GM18499 (cell line): ENCODE measurements around the gene GRIK4.

Experiments
- ATAC-seq: cut with Tn5 transposase; IDR thresholded peaks from one replicate; pipeline ENCODE4 v1.9.1; 2021; ENCODE audit warnings: moderate number of reproducible peaks; ENCODE audit not compliant: insufficient read depth, unreplicated experiment

The GRIK4 gene

GRCh38 chr11:120952461-120953434 lies 441.2 kb downstream of the GRIK4 start:
- no peak for ATAC-seq

GRCh38 chr11:120954381-120954780 lies 442.8 kb downstream of the GRIK4 start:
- no peak for ATAC-seq

GRCh38 chr11:120956710-120957495 lies 445.4 kb downstream of the GRIK4 start:
- no peak for ATAC-seq

- ATAC-seq: no peak
Measured at GRCh38 chr11:120958185-120958584, 446.6 kb downstream of the GRIK4 start.

- no peak for ATAC-seq
Measured at GRCh38 chr11:120959189-120959588, 447.6 kb downstream of the GRIK4 start.

- ATAC-seq: no peak
Measured at GRCh38 chr11:120964857-120965256, 453.3 kb downstream of the GRIK4 start.

- no peak for ATAC-seq
Measured at GRCh38 chr11:120966840-120967239, 455.3 kb downstream of the GRIK4 start.

- ATAC-seq: no peak
Measured at GRCh38 chr11:120969993-120970392, 458.4 kb downstream of the GRIK4 start.

- no peak for ATAC-seq
Measured at GRCh38 chr11:120971825-120972224, 460.3 kb downstream of the GRIK4 start.

GRCh38 chr11:120972621-120973020 lies 461.1 kb downstream of the GRIK4 start:
- no peak for ATAC-seq

GRCh38 chr11:120973501-120973900 lies 462.0 kb downstream of the GRIK4 start:
- ATAC-seq: no peak

GRCh38 chr11:120974466-120974865 lies 462.9 kb downstream of the GRIK4 start:
- no peak for ATAC-seq

GRCh38 chr11:120974965-120975364 lies 463.4 kb downstream of the GRIK4 start:
- no peak for ATAC-seq

GRCh38 chr11:120977266-120978137 lies 466.0 kb downstream of the GRIK4 start:
- no peak for ATAC-seq

- no peak for ATAC-seq
Measured at GRCh38 chr11:120978701-120979100, 467.2 kb downstream of the GRIK4 start.

- ATAC-seq: no peak
Measured at GRCh38 chr11:120985718-120986569, 474.4 kb downstream of the GRIK4 start.

GRCh38 chr11:120988603-120989002 lies 477.1 kb downstream of the GRIK4 start:
- ATAC-seq: no peak

GRCh38 chr11:120991830-120992686 lies 480.5 kb downstream of the GRIK4 start:
- ATAC-seq: no peak
